Fibroblast of skin of abdomen (primary cell): ENCODE measurements around the gene LARGE1.
A peak's percentile ranks its signal among the peaks of the same experiment; 100 is the strongest.
"Not testable (repeated sequence)": the region's sequence is repeated elsewhere in the genome, so short reads cannot be mapped to it uniquely, and the experiment has no call there.

ENCODE experiments used
- DNase-seq: peaks from one replicate; pipeline ENCODE4 v3.0.0-alpha.2; 2013

LARGE1 gene

GRCh38 chr22:33883961-33884808 lies 36.1 kb downstream of the LARGE1 start:
- no peak for DNase-seq

GRCh38 chr22:33883561-33883960 lies 36.7 kb downstream of the LARGE1 start:
- no peak for DNase-seq

- DNase-seq, result no peak
Observed at GRCh38 chr22:33882991-33883390, 37.3 kb downstream of the LARGE1 start.

GRCh38 chr22:33880986-33881385 lies 39.3 kb downstream of the LARGE1 start:
- DNase-seq, result no peak

GRCh38 chr22:33879796-33880195 lies 40.5 kb downstream of the LARGE1 start:
- no peak for DNase-seq

GRCh38 chr22:33875316-33875715 lies 45.0 kb downstream of the LARGE1 start:
- no peak for DNase-seq

GRCh38 chr22:33874206-33874605 lies 46.1 kb downstream of the LARGE1 start:
- no peak for DNase-seq

- no peak for DNase-seq
Observed at GRCh38 chr22:33873666-33874065, 46.6 kb downstream of the LARGE1 start.

- DNase-seq, result no peak
Observed at GRCh38 chr22:33873186-33873585, 47.1 kb downstream of the LARGE1 start.

GRCh38 chr22:33871935-33872334 lies 48.3 kb downstream of the LARGE1 start:
- DNase-seq, result no peak

- DNase-seq, result peak; percentile 58
Observed at GRCh38 chr22:33869946-33870345, 50.3 kb downstream of the LARGE1 start.

GRCh38 chr22:33867971-33868370 lies 52.3 kb downstream of the LARGE1 start:
- no peak for DNase-seq

- DNase-seq, result no peak
Observed at GRCh38 chr22:33867118-33867866, 53.0 kb downstream of the LARGE1 start.

GRCh38 chr22:33866511-33866910 lies 53.8 kb downstream of the LARGE1 start:
- DNase-seq, result no peak

GRCh38 chr22:33865996-33866395 lies 54.3 kb downstream of the LARGE1 start:
- no peak for DNase-seq

GRCh38 chr22:33865248-33865647 lies 55.0 kb downstream of the LARGE1 start:
- no peak for DNase-seq

GRCh38 chr22:33864723-33865130 lies 55.5 kb downstream of the LARGE1 start:
- DNase-seq, result no peak

- DNase-seq, result no peak
Observed at GRCh38 chr22:33861216-33861875, 58.9 kb downstream of the LARGE1 start.

- no peak for DNase-seq
Observed at GRCh38 chr22:33860386-33860785, 59.9 kb downstream of the LARGE1 start.

GRCh38 chr22:33859311-33859710 lies 61.0 kb downstream of the LARGE1 start:
- no peak for DNase-seq

- DNase-seq, result not testable (repeated sequence)
Observed at GRCh38 chr22:33858653-33859052, 61.6 kb downstream of the LARGE1 start.

- DNase-seq, result not testable (repeated sequence)
Observed at GRCh38 chr22:33857767-33858166, 62.5 kb downstream of the LARGE1 start.

GRCh38 chr22:33854724-33855123 lies 65.6 kb downstream of the LARGE1 start:
- DNase-seq, result no peak
